ENCODE data around the gene TIMM44.

Gene TIMM44

GRCh38 chr19:7910321-7911161, 32.9 kb downstream of the TIMM44 start:
- POLR2A ChIA-PET = no interaction called here
- DNase-seq (ENCODE audit: extremely low spot score) = no peak
- CTCF ChIA-PET = interaction anchor here (1.0 kb wide), 1 partner anchor 10 kb away, joined by 4 read pairs; the partner anchor contains the start of gene SNAPC2
- TF ChIP-seq CTCF (IDR thresholded peaks at IDR 0.05; ENCODE audit: control extremely low read depth, extremely low read depth, low read depth, missing control alignments) = no peak

GRCh38 chr19:7909471-7910067, 33.9 kb downstream of the TIMM44 start:
- POLR2A ChIA-PET = no interaction called here
- DNase-seq (ENCODE audit: extremely low spot score) = no peak
- CTCF ChIA-PET = interaction anchor here (0.9 kb wide), 1 partner anchor 30 kb away, joined by 3 read pairs; no protein-coding TSS in a partner anchor
- TF ChIP-seq CTCF (IDR thresholded peaks at IDR 0.05; ENCODE audit: control extremely low read depth, extremely low read depth, low read depth, missing control alignments) = no peak

GRCh38 chr19:7908742-7909461, 34.6 kb downstream of the TIMM44 start:
- CTCF ChIA-PET = interaction anchor here (0.9 to 1.2 kb wide), 3 partner anchors 9 to 31 kb away, joined by 3 to 5 read pairs (median 3); no protein-coding TSS in a partner anchor
- no peak for DNase-seq (ENCODE audit: extremely low spot score)
- no peak for TF ChIP-seq CTCF (IDR thresholded peaks at IDR 0.05; ENCODE audit: control extremely low read depth, extremely low read depth, low read depth, missing control alignments)
- POLR2A ChIA-PET = interaction anchor here (0.7 kb wide), 1 partner anchor 256 kb away, joined by 3 read pairs; no protein-coding TSS in a partner anchor

- DNase-seq (ENCODE audit: extremely low spot score) = no peak
- TF ChIP-seq CTCF (IDR thresholded peaks at IDR 0.05; ENCODE audit: control extremely low read depth, extremely low read depth, low read depth, missing control alignments) = no peak
- ChIA-PET CTCF (interaction anchor here (0.9 to 1.2 kb wide), 3 partner anchors 10 to 32 kb away, joined by 3 to 5 read pairs (median 3); no protein-coding TSS in a partner anchor), POLR2A (interaction anchor here (0.7 kb wide), 2 partner anchors 12 to 66 kb away, joined by 5 read pairs; partner anchors contain the start of gene SNAPC2)
Observed at GRCh38 chr19:7908078-7908699, 35.3 kb downstream of the TIMM44 start.

- ChIA-PET CTCF (interaction anchor here (1.1 kb wide), 1 partner anchor 10 kb away, joined by 3 read pairs; no protein-coding TSS in a partner anchor), POLR2A (interaction anchor here (0.7 kb wide), 2 partner anchors 12 to 66 kb away, joined by 5 read pairs; partner anchors contain the start of gene SNAPC2)
- no peak for TF ChIP-seq CTCF (IDR thresholded peaks at IDR 0.05; ENCODE audit: control extremely low read depth, extremely low read depth, low read depth, missing control alignments)
- no peak for DNase-seq (ENCODE audit: extremely low spot score)
Observed at GRCh38 chr19:7907544-7907943, 35.9 kb downstream of the TIMM44 start.
